Activated T-cell treated with anti-CD3 and anti-CD28 coated beads for 4 hours (primary cell): Measurements from ENCODE around the gene RCBTB1.

Experiments
- DNase-seq: peaks from one replicate; pipeline ENCODE4 v3.0.0-alpha.2; 2020

The RCBTB1 gene

GRCh38 chr13:49553888-49554287 lies 31.5 kb downstream of the RCBTB1 start:
- DNase-seq, result no peak

DNA sequence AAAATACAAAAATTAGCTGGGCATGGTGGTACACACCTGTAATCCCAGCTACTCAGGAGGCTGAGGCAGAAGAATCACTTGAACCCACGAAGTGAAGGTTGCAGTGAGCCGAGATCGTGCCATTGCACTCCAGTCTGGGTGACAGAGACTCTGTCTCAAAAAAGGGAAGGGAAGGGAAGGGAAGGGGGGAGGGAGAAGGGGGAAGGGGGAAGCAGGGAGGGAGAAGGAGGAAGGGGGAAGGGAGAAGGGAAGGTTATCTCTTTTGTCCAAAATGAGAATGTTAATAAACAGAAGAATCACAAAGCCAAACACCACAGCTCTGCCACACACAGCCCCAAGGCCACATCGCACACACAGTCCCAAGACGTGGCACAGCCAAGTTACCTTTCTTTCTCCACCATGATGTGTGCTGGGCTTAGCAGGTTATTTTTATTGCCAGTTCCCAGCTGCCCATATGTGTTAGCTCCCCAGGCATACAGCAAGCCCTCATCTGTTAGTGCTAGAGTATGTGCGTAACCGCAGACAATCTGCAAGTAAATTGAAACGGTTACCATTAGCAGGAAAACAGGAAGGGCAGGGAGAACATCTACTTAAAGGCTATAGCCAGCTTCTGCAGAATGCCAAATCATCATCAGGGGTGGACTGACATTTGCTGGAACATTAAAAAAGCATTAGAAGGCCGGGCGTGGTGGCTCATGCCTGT lies 34.3 kb downstream of the RCBTB1 start:
- DNase-seq, result no peak

DNA sequence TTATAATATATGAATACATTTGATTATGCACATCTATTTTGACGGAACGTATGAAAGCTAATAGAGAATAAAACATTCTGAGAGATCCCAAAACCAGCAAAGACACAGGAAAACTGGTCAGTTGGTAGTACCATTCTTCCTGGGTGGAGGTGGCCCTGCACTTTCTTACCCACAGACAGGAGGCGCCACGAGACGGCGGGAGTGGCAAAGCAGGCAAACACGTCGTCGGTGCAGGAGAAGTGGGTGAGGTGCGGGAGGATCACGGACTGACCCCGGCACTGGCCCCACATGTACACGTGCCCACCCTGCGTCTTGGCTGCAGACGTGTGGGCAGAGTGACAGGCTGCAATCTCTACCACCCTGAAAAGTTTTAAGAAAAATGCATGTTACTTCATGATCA lies 36.1 kb downstream of the RCBTB1 start:
- no peak for DNase-seq

- no peak for DNase-seq
These were observed 38.8 kb downstream of the RCBTB1 start for GRCh38 chr13:49546561-49546960.

DNA sequence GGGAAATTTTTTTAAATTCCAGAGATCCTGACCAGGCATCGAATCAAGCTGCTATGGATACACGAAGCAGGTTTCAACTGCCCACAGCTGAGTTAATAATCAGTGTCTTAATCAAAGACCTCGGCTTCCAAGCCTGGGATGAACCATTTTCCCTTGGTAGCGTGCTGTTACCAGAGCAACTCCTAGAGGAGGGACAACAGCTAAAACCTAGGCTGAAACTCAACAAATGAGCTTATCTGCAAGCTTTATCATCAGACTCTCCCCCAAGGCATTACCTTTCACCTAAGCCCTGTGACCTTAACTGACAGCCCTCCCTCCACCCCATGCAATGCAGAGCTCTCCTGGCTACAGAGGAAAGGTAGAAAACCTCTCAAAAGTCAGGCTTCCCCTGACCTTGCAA lies 39.7 kb downstream of the RCBTB1 start:
- no peak for DNase-seq

- DNase-seq, result no peak
These were observed 41.7 kb downstream of the RCBTB1 start for GRCh38 chr13:49543656-49544055.

- no peak for DNase-seq
These were observed 44.8 kb downstream of the RCBTB1 start for GRCh38 chr13:49540552-49540951.

DNA sequence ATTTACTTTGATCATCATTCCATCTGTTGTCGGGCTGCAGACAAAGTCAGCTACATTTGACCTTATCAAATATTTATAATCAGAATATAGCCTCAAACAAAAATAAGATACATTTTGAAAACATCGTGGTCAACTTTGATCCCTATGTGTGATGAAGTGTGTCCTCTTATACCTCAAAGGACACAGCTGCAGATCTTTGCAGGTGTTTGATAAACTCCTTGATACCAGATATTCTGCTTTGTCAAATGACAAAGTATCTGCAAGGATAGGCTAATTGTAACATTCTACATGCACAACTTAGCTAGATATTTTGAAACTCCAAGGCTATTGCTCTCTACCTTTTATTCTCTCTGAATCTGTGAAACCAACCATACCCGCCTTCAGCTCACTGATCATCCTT lies 45.6 kb downstream of the RCBTB1 start:
- DNase-seq, result no peak

- no peak for DNase-seq
These were observed 46.0 kb downstream of the RCBTB1 start for GRCh38 chr13:49539313-49539712.

DNA sequence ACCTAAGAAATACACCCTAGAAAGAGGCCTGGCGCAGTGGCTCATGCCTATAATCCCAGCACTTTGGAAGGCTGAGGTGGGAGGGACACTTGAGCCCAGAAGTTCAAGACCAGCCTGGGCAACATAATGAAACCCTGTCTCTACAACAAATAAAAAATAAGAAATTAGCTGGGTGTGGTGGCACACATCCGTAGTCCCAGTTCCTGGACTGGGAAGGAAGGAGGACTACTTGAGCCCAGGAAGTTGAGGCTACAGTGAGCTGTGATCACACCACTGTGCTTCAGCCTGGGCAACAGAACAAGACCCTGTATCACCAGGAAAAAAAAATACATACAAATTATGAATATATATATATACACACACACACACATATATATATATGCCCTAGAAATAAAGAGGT lies 47.0 kb downstream of the RCBTB1 start:
- DNase-seq, result no peak

GRCh38 chr13:49536144-49536873 lies 49.0 kb downstream of the RCBTB1 start:
- no peak for DNase-seq

DNA sequence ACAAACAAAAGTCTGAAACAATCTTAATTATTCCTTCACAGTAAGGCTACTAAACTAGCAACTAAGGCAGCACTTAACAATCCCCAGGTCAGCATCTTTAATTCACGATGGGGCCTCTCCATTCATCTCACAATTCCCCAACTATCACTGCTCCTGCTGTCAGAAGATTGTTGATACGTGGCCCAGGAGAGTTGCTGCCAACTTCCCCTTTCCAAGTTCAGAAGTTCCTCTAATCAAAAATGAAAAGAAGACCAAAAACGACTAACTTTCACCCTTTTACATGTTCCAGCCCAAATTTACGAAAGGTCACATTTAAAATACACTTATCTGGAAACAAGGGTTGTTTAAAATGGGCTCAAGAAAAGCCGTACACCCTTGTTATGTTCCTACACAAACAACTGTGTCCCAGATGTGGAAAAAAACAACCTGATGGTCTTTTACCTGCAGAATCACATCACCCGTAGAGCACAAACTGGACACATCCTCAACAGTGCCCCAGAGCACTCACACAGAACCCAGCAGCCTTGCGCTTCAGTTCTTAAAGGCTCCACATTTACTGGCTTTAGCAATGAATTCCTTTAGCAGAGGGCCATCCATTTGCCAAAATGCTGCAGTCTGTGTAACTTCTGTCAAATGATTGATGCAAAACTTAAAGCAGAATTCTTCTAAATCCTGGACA lies 51.6 kb downstream of the RCBTB1 start:
- DNase-seq, result no peak

DNA sequence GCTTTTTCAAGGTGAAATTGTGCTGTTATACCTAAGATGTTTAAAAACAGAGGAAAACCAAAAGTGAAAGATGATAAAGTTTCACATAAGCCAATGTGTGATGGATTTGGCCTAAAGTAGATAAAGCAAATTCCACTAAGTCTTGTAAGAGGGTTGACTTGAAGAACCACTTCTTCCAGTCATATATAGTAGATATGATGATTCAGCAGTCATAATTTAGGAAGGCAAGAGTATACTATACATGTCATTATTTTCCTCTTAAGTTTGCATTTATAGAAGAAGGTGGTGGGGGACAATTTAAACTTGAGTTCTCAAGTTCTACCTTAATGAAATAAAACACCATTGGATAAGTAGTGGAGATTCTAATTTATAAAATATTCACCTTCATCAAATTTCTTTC lies 52.3 kb downstream of the RCBTB1 start:
- DNase-seq, result no peak

DNA sequence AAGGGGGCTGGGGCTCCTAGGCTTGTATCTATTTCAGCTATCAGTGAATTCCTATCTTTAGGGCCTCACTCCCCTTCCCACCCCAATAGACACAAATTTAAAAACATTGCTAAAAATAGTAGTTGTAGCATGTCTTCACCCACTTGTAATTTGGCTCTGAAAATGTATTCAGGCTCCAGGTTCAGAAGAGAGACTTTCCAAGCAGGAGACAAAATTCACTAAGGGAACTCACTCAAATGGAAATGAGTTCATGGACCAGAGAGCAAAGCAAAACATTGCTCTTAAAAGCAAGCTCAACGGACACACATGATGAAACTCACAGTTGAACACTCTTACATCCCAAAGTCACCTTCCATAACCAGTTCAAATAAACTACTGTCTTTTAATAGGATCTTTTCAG lies 52.8 kb downstream of the RCBTB1 start:
- no peak for DNase-seq

DNA sequence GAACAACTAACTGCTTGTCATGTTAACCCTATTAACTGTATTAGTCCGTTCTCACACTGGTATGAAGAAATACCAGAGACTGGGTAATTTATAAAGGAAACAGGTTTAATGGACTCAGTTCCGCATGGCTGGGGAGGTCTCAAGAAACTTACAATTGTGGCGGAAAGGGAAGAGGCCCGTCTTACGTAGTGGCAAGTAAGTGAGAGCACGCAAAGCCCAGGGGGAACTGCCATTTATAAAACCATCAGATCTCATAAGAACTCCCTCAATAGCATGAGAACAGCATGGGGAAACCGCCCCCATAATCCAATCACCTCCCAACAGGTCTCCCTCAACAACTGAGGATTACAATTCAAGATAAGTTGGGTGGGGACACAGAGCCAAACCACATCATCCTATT lies 54.9 kb downstream of the RCBTB1 start:
- DNase-seq, result no peak

GRCh38 chr13:49528161-49528560 lies 57.2 kb downstream of the RCBTB1 start:
- no peak for DNase-seq

GRCh38 chr13:49527123-49527522 lies 58.2 kb downstream of the RCBTB1 start:
- DNase-seq, result no peak

GRCh38 chr13:49524740-49525501 lies 60.4 kb downstream of the RCBTB1 start:
- no peak for DNase-seq

DNA sequence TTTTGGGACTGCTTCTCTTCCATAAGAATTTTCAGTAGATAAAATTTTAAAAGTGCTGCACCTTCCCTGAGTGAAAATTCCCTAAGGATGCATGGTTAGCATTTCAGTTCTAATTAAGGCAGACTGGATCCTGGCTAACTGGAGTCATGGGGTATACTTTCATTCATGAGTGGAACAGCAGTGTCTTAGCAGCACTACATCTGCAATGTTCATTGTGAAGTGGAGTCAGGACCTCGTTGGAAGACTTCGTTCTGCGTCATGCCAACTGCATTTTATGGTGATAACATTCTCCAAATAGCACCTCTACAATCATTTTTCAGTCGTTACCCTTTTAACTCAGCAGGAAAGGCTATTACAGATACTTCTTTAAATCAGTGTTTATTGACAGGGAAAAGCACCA lies 64.1 kb downstream of the RCBTB1 start:
- DNase-seq, result no peak

DNA sequence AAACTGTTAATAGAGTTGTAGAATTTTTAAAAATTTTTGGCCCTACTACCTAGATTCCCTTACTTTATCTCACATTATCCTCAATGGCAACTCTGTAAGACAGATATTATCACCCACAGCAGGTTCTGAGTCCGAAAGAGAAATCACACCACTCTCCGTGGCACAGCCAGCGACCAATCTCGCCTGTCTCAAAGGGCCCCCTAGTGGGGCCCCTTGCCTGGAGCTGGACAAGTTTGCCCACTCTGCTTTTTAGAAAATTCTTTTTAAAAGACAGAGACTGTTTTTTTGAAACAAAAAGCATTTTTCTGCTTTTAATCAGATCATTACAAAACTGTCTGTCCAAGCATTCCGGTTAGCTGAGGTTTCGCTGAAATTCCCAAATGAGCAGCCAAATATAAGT lies 67.9 kb downstream of the RCBTB1 start:
- no peak for DNase-seq

DNA sequence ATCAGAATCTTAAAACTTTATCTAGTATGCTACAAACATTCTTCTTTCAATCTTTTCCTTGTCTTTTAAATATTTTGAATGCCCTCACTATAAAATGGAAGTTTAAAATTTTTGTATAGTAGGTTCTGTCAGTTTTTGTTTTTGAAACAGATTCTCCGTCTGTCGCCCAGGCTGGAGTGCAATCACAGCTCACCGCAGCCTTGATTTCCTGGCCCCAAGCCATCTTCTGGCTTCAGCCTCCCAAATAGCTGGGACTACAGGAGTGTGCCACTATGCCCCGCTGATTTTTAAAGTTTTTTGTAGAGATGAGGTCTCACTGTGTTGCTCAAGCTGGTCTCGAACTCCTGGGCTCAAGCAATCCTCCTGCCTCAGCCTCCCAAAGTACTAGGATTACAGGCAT lies 68.9 kb downstream of the RCBTB1 start:
- DNase-seq, result no peak

- DNase-seq, result no peak
These were observed 72.8 kb downstream of the RCBTB1 start for GRCh38 chr13:49512578-49512977.

- no peak for DNase-seq
These were observed 81.4 kb downstream of the RCBTB1 start for GRCh38 chr13:49503951-49504350.
